GM18868 (cell line): ENCODE measurements around the gene SLC49A3.
"Not testable (repeated sequence)": the region's sequence is repeated elsewhere in the genome, so short reads cannot be mapped to it uniquely, and the experiment has no call there.

Experiments used
- ATAC-seq: cut with Tn5 transposase; IDR thresholded peaks from one replicate; pipeline ENCODE4 v1.9.1; 2021; ENCODE audit warnings: mild to moderate bottlenecking, moderate library complexity; ENCODE audit not compliant: unreplicated experiment

Gene SLC49A3

GRCh38 chr4:654871-655463 lies 34.0 kb downstream of the SLC49A3 start:
- ATAC-seq = no peak

DNA sequence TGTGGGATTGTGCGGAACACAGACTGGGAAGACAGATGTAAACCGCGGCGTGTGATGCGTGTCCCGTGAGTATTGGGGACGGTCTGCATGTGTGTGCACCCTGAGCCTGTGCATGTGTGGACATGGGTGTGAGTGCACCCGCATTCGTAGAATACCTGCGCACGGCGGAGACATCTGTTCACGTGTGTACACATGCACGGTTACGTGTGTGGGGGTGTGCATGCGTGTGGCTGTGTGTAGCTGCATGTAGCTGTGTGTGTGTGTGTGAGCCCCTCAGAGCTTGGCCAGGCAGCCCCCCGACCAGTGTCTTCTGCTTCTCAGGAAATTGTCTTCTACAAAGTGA lies 34.5 kb downstream of the SLC49A3 start:
- no peak for ATAC-seq

DNA sequence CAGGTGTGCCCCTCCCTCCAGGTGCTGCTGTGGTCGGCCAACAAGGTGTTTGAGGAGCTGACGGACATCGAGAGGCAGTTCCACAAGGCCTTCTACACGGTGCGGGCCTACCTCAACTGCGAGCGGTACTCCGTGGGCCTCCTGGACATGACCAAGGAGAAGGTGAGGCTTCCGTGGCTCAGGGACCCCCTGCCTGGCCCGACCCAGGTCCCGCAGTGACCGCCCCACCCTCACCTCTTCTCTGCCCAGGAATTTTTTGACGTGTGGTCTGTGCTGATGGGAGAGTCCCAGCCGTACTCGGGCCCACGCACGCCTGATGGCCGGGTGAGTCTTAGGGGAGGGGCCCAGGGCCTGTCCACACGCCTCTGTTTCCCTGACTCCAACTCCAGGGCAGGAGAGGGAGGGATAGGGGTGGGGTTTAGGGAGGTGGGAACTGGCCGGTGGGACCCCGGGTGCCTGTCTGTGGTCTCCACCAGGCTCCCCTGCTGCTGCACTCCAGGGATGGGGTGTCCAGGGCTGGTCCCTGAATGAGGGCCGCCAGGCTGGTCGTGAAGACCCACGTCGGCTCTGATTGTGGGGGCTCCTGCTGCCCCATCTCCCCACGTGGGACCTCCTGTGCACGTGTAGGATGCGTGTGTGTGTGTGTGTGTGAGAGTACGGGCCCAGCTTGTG lies 35.0 kb downstream of the SLC49A3 start:
- ATAC-seq = no peak

DNA sequence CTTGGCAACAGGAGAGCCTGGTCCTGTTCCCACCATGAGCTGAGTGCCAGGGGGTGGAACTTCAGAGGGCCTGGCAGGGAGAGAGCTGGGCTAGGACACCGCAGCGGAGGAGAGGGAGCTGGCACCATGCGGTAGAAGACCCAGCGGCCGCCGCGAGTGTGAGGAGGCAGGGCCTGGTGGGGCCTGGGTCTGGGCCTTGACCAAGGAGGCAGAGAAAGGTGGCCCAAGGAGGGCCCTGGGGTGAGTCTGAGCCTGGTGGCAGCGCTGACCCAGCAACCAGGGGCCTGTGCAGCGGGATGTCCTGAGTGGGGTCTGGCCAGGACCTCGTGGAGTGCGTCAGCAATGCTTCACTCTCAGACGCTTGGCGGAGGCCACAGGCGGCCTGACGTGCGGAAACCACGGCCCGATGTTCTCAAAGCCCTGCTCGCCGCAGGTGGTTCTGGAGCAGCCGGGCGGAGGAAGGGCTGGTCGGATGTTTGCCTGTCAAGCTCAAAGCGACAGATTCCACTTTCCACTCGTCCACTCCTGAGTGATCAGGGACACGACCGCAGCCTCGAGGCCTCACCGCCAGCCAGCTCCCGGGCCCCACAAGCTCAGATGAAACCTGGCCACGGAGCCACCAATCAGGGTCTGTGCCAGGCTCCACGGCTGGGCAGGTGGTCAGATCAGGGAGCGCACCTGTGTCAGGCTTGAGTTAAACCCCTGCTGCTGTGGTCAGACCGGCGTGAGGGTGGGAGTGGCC lies 35.7 kb downstream of the SLC49A3 start:
- no peak for ATAC-seq

DNA sequence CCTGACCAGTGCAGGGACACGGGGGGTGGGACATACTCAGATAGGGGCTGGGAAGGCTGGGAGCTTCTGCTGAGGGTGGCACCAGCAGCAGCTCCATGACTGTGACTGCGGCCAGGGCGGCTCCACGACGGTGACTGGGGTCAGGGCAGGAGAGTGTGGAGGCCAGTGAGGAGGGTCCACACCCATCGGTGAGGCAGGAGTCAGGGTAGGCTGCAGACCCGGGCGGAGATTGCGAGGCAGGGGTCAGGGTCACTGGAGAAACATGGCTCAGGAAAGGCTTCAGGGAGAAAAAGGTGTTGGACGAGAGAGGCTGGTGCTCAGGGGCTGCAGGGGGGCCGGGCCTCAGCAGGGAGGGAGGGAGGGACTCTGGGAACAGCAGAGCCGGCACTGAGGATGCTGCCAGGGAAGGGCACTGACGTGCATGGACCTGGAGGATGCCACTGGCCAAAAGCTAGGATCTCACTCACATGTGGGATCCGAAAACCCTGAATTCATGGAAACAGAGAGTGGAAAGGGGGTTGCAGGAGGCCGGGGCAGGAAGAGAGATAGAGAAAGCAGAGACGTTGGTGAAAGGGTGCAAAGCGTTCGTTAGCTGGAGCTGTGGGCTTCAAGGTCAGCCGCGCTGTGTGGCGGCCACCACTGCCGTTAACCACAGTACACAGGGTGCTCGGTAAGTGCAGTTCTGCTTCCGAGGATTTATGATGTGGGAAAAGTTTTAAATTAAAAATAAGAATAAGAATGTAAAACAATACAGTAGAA lies 36.9 kb downstream of the SLC49A3 start:
- no peak for ATAC-seq

- ATAC-seq = no peak
Measured at GRCh38 chr4:650951-651883, 37.7 kb downstream of the SLC49A3 start.

- ATAC-seq = no peak
Measured at GRCh38 chr4:650461-650860, 38.5 kb downstream of the SLC49A3 start.

- ATAC-seq = no peak
Measured at GRCh38 chr4:649751-650310, 39.1 kb downstream of the SLC49A3 start.

DNA sequence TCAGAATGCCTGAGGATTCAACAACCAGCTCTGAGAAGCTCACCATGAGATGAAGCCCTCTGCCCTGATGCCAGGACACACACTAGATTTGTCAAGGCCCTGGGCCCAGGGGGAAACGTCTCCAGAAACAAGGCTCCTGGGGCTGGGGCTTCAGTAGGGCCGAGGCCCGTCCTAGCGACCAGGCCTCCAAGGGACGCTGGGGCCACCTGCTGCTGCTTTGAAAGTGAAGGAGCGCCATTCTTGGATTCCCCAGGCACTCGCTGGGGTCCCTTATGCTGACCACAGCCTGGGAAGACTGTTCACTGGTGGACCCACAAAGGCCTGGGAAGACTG lies 39.7 kb downstream of the SLC49A3 start:
- no peak for ATAC-seq

- ATAC-seq = no peak
Measured at GRCh38 chr4:648579-649292, 40.2 kb downstream of the SLC49A3 start.

GRCh38 chr4:647481-647880 lies 41.5 kb downstream of the SLC49A3 start:
- no peak for ATAC-seq

GRCh38 chr4:646460-646859 lies 42.5 kb downstream of the SLC49A3 start:
- no peak for ATAC-seq

DNA sequence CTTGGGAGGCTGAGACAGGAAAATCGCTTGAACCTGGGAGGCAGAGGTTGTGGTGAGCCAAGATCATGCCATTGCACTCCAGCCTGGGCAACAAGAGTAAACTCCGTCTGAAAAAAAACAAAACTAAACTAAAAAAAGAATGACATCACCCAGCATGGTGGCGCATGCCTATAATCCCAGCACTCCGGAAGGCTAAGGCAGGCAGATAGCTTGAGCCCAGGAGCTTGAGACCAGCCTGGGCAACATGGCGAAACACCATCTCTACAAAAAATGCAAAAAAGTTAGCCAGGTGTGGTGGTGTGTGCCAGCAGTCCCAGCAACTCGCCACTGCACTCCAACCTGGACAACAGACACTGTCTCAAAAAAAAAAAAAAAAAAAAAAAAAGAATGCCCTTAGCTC lies 46.6 kb downstream of the SLC49A3 start:
- ATAC-seq = not testable (repeated sequence)

DNA sequence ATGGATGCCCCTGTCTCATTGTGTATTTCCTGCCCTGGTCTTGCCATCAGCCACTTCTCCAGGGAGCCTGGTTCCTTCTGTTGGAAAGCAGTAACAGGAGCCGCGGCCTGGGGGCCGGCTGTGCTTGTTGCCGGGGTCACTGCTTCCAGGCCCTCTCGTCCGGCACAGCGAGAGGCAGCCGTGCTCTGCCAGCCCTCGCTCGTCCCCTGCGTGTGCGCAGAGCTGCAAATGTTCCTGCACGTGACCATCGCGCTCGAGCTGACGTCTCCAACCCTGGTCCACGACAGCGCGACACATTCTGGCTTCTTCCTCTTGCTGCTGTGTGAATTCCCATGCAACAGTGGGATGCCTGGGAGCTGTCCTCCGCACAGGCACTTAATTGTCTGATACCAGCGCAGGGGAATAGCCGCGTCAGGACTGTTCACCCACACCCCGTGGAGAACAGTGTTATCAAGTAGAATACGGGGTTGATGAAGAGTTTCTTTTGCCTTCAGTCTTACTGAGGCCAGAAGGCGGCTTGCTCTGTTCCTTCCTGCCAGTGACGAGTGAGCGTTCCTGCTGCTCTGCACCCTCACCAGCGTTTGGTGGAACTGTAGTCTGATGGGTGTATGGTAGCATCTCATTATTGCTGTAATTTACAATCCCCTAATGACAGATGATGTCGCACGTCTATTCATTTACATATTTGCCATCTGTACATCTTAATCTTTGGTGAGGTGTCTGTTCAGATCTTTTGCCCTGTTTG lies 51.2 kb downstream of the SLC49A3 start:
- no peak for ATAC-seq

- ATAC-seq = no peak
Measured at GRCh38 chr4:636628-637159, 52.3 kb downstream of the SLC49A3 start.

GRCh38 chr4:635851-636627 lies 52.9 kb downstream of the SLC49A3 start:
- no peak for ATAC-seq

DNA sequence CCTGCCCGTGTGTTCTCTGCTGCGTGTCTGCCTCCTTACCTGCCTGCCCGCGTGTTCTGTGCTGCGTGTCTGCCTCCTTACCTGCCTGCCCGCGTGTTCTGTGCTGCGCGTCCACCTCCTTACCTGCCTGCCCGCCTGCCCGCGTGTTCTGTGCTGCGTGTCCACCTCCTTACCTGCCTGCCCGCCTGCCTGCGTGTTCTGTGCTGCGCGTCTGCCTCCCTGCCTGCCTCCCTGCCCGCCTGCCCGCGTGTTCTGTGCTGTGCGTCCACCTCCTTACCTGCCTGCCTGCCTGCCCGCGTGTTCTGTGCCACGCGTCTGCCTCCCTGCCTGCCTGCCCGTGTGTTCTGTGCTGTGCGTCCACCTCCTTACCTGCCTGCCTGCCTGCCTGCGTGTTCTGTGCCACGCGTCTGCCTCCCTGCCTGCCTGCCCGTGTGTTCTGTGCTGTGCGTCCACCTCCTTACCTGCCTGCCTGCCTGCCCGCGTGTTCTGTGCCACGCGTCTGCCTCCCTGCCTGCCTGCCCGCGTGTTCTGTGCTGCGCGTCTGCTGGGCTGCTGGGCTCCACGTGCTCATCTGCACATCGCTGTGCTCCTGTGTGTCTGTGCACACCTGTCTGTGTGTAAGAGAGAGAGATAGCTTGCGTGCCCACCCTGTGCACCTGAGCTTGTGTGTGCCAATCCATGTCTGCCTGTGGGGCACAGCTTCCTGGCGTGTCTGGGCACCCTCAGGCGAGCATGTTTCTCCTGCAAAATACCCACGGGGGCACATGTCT lies 53.7 kb downstream of the SLC49A3 start:
- not testable (repeated sequence) for ATAC-seq
